ENCODE measurements around the gene C8G.

The C8G gene

DNA sequence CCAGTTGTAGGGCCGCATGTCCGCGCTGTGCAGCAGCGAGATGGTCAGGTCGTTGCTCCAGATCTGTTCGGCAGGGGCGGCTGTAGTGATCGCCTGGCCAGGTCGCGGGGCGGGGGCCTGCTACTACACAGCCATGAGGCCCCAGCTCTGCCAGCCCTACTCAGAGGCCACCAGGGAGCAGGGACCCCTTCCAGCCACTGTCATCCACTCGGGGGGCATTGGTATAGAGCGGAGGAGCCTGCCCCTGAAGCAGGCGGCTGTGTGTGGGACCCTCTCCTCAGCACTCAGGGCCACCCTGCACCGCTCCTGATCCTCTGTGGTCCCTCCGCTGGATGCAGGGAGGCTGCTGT, 2.2 kb upstream of the C8G start:
- TF ChIP-seq CTCF (conservative IDR thresholded peaks at IDR 0.05; ENCODE audit: low read depth) = no peak
- H3K27ac ChIP-seq = peak overlapping the region; percentile 89
- DNase-seq (ENCODE audit: low spot score) = no peak
- POLR2A ChIA-PET (ENCODE audit: low non-redundant PET) = interaction anchor here (0.7 kb wide), 1 partner anchor 12 kb away, joined by 6 read pairs; no protein-coding TSS in a partner anchor
- CTCF ChIA-PET = interaction anchor here (0.6 to 5.9 kb wide), 4 partner anchors 77 to 94 kb away, joined by 3 to 97 read pairs (median 3); no protein-coding TSS in a partner anchor

GRCh38 chr9:136943291-136944211, 1.5 kb upstream of the C8G start:
- peak; percentile 76 for DNase-seq (ENCODE audit: low spot score)
- POLR2A ChIA-PET (ENCODE audit: low non-redundant PET) = interaction anchor here (0.6 to 0.7 kb wide), 2 partner anchors 13 to 189 kb away, joined by 4 to 6 read pairs; no protein-coding TSS in a partner anchor
- peak overlapping the region; percentile 89 for H3K27ac ChIP-seq
- TF ChIP-seq CTCF (conservative IDR thresholded peaks at IDR 0.05; ENCODE audit: low read depth) = no peak
- CTCF ChIA-PET = interaction anchor here (0.6 to 5.9 kb wide), 16 partner anchors 13 to 313 kb away, joined by 3 to 97 read pairs (median 3); partner anchors contain the start of gene LCNL1

DNA sequence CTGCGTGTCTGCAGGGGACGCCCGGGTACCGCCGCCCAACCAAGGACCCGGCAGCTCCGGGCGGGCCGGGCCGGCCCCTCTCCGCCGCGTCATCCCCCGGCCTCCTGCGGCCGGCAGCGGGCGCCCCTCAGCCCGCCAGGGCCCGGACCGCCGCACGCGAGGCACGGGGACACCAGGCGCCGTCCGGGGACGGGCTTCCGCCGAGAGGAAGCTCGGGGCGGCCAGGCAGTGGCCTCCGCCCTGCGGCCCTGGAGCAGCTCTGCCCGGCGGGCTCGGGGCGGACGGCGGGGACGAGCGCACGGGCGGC, 878 bp upstream of the C8G start:
- peak; percentile 61 for DNase-seq (ENCODE audit: low spot score)
- ChIA-PET POLR2A (ENCODE audit: low non-redundant PET) (interaction anchor here (0.6 kb wide), 1 partner anchor 188 kb away, joined by 4 read pairs; no protein-coding TSS in a partner anchor), CTCF (interaction anchor here (0.6 to 5.9 kb wide), 13 partner anchors 14 to 313 kb away, joined by 3 to 97 read pairs (median 3); partner anchors contain the start of gene LCNL1)
- H3K27ac ChIP-seq = peak overlapping the region; percentile 89
- no peak for TF ChIP-seq CTCF (conservative IDR thresholded peaks at IDR 0.05; ENCODE audit: low read depth)

DNA sequence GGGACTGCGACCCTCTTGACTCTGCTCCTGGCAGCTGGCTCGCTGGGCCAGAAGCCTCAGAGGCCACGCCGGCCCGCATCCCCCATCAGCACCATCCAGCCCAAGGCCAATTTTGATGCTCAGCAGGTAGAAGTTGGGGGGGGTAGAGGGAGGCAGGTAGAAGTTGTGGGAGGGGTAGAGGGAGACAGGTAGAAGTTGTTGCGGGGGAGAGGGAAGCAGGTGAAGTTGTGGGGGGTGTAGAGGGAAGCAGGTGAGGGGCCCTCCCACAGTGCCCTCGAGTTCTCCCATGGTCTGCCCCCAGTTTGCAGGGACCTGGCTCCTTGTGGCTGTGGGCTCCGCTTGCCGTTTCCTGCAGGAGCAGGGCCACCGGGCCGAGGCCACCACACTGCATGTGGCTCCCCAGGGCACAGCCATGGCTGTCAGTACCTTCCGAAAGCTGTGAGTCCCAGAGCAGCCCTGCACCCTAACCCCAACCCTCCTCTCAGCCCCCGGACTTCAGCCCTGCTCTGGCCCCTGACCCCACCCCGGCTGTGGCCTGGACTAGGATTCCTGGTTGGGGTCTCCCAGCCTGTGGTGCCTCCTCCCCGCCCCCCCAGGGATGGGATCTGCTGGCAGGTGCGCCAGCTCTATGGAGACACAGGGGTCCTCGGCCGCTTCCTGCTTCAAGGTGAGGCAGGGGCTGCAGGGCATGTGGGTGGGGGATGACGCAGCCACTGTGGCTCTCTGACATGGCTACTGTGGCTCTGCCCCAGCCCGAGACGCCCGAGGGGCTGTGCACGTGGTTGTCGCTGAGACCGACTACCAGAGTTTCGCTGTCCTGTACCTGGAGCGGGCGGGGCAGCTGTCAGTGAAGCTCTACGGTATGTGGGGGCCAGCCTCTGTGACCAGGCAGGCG, 537 bp downstream of the C8G start:
- ChIA-PET POLR2A (ENCODE audit: low non-redundant PET) (interaction anchor here (0.8 kb wide), 1 partner anchor 47 kb away, joined by 3 read pairs; the partner anchor contains the start of gene PAXX), CTCF (interaction anchor here (0.8 to 5.9 kb wide), 3 partner anchors 51 to 91 kb away, joined by 3 to 97 read pairs (median 4); partner anchors contain the start of gene CLIC3)
- H3K27ac ChIP-seq = peak overlapping the region; percentile 89
- no peak for DNase-seq (ENCODE audit: low spot score)
- TF ChIP-seq CTCF (conservative IDR thresholded peaks at IDR 0.05; ENCODE audit: low read depth) = no peak

GRCh38 chr9:136946228-136947027, 1.4 kb downstream of the C8G start:
- ChIA-PET CTCF (interaction anchor here (0.6 to 5.9 kb wide), 6 partner anchors 50 to 156 kb away, joined by 3 to 97 read pairs (median 6); partner anchors contain the start of gene CLIC3), POLR2A (ENCODE audit: low non-redundant PET) (interaction anchor here (0.8 kb wide), 1 partner anchor 46 kb away, joined by 3 read pairs; the partner anchor contains the start of gene PAXX)
- H3K27ac ChIP-seq = peak overlapping the region; percentile 89
- TF ChIP-seq CTCF (conservative IDR thresholded peaks at IDR 0.05; ENCODE audit: low read depth) = no peak
- no peak for DNase-seq (ENCODE audit: low spot score)
